DMS153 (cell line): ENCODE results near the gene MB21D2.
"Not testable (repeated sequence)": the region's sequence is repeated elsewhere in the genome, so short reads cannot be mapped to it uniquely, and the experiment has no call there.

ENCODE experiments used
- DNase-seq: peaks from one replicate; lab custom pipeline; 2025; lab: John Stamatoyannopoulos, UW

Gene MB21D2

GRCh38 chr3:192917404-192918274 lies at the start of gene MB21D2:
Gene MB21D2, minus strand, starts transcription at chr3:192917856. Its CDS starts 16 bp downstream, at chr3:192917840.
- no peak for DNase-seq

GRCh38 chr3:192964959-192965719 lies 47.5 kb upstream of the MB21D2 start:
- not testable (repeated sequence) for DNase-seq

GRCh38 chr3:192959773-192960172 lies 42.1 kb upstream of the MB21D2 start:
- no peak for DNase-seq

GRCh38 chr3:192958219-192958872 lies 40.7 kb upstream of the MB21D2 start:
- no peak for DNase-seq

- no peak for DNase-seq
Observed at GRCh38 chr3:192957441-192958021, 39.9 kb upstream of the MB21D2 start.

GRCh38 chr3:192953926-192954325 lies 36.3 kb upstream of the MB21D2 start:
- DNase-seq: no peak

GRCh38 chr3:192947421-192947820 lies 29.8 kb upstream of the MB21D2 start:
- DNase-seq: no peak

- no peak for DNase-seq
Observed at GRCh38 chr3:192943393-192943792, 25.7 kb upstream of the MB21D2 start.

GRCh38 chr3:192942625-192943024 lies 25.0 kb upstream of the MB21D2 start:
- DNase-seq: no peak

GRCh38 chr3:192940129-192940528 lies 22.5 kb upstream of the MB21D2 start:
- no peak for DNase-seq

GRCh38 chr3:192935441-192935840 lies 17.8 kb upstream of the MB21D2 start:
- no peak for DNase-seq

GRCh38 chr3:192933779-192934460 lies 16.3 kb upstream of the MB21D2 start:
- no peak for DNase-seq

- no peak for DNase-seq
Observed at GRCh38 chr3:192933259-192933658, 15.6 kb upstream of the MB21D2 start.

GRCh38 chr3:192931825-192932224 lies 14.2 kb upstream of the MB21D2 start:
- no peak for DNase-seq

- DNase-seq: no peak
Observed at GRCh38 chr3:192930577-192930976, 12.9 kb upstream of the MB21D2 start.

- no peak for DNase-seq
Observed at GRCh38 chr3:192929755-192930547, 12.3 kb upstream of the MB21D2 start.

GRCh38 chr3:192929146-192929545 lies 11.5 kb upstream of the MB21D2 start:
- DNase-seq: no peak

- peak; percentile 82 for DNase-seq
Observed at GRCh38 chr3:192928720-192929119, 11.1 kb upstream of the MB21D2 start.

GRCh38 chr3:192928016-192928415 lies 10.4 kb upstream of the MB21D2 start:
- DNase-seq: no peak

- DNase-seq: no peak
Observed at GRCh38 chr3:192927016-192927415, 9.4 kb upstream of the MB21D2 start.

- no peak for DNase-seq
Observed at GRCh38 chr3:192923731-192924130, 6.1 kb upstream of the MB21D2 start.
